Stimulated activated effector memory CD8-positive, alpha-beta T cell treated with anti-CD3 and anti-CD28 coated beads, Interleukin-12 subunit alpha, Interleukin-12 subunit beta, amount 100 ng/mL, for 72 hours (primary cell): ENCODE measurements around the gene CACNA1C.
A peak's percentile ranks its signal among the peaks of the same experiment; 100 is the strongest.

ENCODE experiments used
- ATAC-seq: fragments of 150-1000 bp; cut with Tn5 transposase; 2 replicates; pipeline ENCODE4 v1.10.0; 2021
- DNase-seq, 2 donors: peaks; one replicate each; pipeline ENCODE4 v3.0.0; 2021 to 2022; ENCODE audit warnings: low spot score in 2 of 2
- H3K27ac Mint-ChIP-seq: one replicate; pipeline ENCODE4 v1.8.0; 2022; ENCODE audit warnings: mild to moderate bottlenecking, mixed read lengths
- H3K36me3 Mint-ChIP-seq: one replicate; pipeline ENCODE4 v1.8.0; 2022; ENCODE audit warnings: mild to moderate bottlenecking, mixed read lengths
- H3K4me1 Mint-ChIP-seq: one replicate; pipeline ENCODE4 v1.8.0; 2022; ENCODE audit warnings: mixed read lengths
- H3K4me3 Mint-ChIP-seq: one replicate; pipeline ENCODE4 v1.8.0; 2022; ENCODE audit warnings: mild to moderate bottlenecking, mixed read lengths
- H3K9me3 Mint-ChIP-seq: one replicate; pipeline ENCODE4 v1.8.0; 2022; ENCODE audit warnings: mixed read lengths

CACNA1C gene

GRCh38 chr12:2317772-2318171 lies 265.0 kb downstream of the CACNA1C start:
- Mint-ChIP-seq H3K27ac (no peak overlapping the region), H3K4me1 (no peaks in the 10 kb centered on the region), H3K9me3 (no peaks in the 10 kb centered on the region), H3K36me3 (no peaks in the 10 kb centered on the region), H3K4me3 (no peak overlapping the region)
- DNase-seq (no peak), ATAC-seq (no peak)

GRCh38 chr12:2318286-2318685 lies 265.5 kb downstream of the CACNA1C start:
- DNase-seq, result no peak
- Mint-ChIP-seq H3K4me1 (no peaks in the 10 kb centered on the region), H3K36me3 (no peaks in the 10 kb centered on the region), H3K4me3 (no peak overlapping the region), H3K27ac (no peak overlapping the region), H3K9me3 (no peaks in the 10 kb centered on the region)
- no peak for ATAC-seq

GRCh38 chr12:2319136-2319535 lies 266.3 kb downstream of the CACNA1C start:
- peak; percentile 15 for ATAC-seq
- DNase-seq, result no peak
- no peak overlapping the region for H3K27ac Mint-ChIP-seq
- no peak overlapping the region for H3K4me3 Mint-ChIP-seq
- H3K9me3 Mint-ChIP-seq, result no peaks in the 10 kb centered on the region
- H3K4me1 Mint-ChIP-seq, result no peaks in the 10 kb centered on the region
- H3K36me3 Mint-ChIP-seq, result no peaks in the 10 kb centered on the region

GRCh38 chr12:2319737-2320506 lies 267.1 kb downstream of the CACNA1C start:
- ATAC-seq (no peak), DNase-seq (no peak)
- Mint-ChIP-seq H3K27ac (no peak overlapping the region), H3K4me1 (no peaks in the 10 kb centered on the region), H3K36me3 (no peaks in the 10 kb centered on the region), H3K4me3 (no peak overlapping the region), H3K9me3 (no peaks in the 10 kb centered on the region)

- no peaks in the 10 kb centered on the region for H3K36me3 Mint-ChIP-seq
- H3K4me3 Mint-ChIP-seq, result no peak overlapping the region
- no peak overlapping the region for H3K27ac Mint-ChIP-seq
- no peak for DNase-seq
- no peaks in the 10 kb centered on the region for H3K4me1 Mint-ChIP-seq
- H3K9me3 Mint-ChIP-seq, result no peaks in the 10 kb centered on the region
- no peak for ATAC-seq
These were observed 268.1 kb downstream of the CACNA1C start for GRCh38 chr12:2320841-2321240.

- H3K4me1 Mint-ChIP-seq, result no peaks in the 10 kb centered on the region
- H3K36me3 Mint-ChIP-seq, result no peaks in the 10 kb centered on the region
- no peak for ATAC-seq
- no peak overlapping the region for H3K27ac Mint-ChIP-seq
- no peak for DNase-seq
- no peak overlapping the region for H3K4me3 Mint-ChIP-seq
- H3K9me3 Mint-ChIP-seq, result no peaks in the 10 kb centered on the region
These were observed 269.9 kb downstream of the CACNA1C start for GRCh38 chr12:2322554-2323120.

GRCh38 chr12:2323532-2324255 lies 270.9 kb downstream of the CACNA1C start:
- H3K4me3 Mint-ChIP-seq, result no peak overlapping the region
- DNase-seq (no peak), ATAC-seq (no peak)
- no peak overlapping the region for H3K27ac Mint-ChIP-seq
- H3K4me1 Mint-ChIP-seq, result no peaks in the 10 kb centered on the region
- no peaks in the 10 kb centered on the region for H3K9me3 Mint-ChIP-seq
- H3K36me3 Mint-ChIP-seq, result no peaks in the 10 kb centered on the region

- DNase-seq (no peak), ATAC-seq (no peak)
- no peaks in the 10 kb centered on the region for H3K9me3 Mint-ChIP-seq
- H3K4me3 Mint-ChIP-seq, result no peak overlapping the region
- no peaks in the 10 kb centered on the region for H3K36me3 Mint-ChIP-seq
- no peak overlapping the region for H3K27ac Mint-ChIP-seq
- no peaks in the 10 kb centered on the region for H3K4me1 Mint-ChIP-seq
These were observed 271.6 kb downstream of the CACNA1C start for GRCh38 chr12:2324387-2324786.

- no peaks in the 10 kb centered on the region for H3K9me3 Mint-ChIP-seq
- H3K4me3 Mint-ChIP-seq, result no peak overlapping the region
- H3K27ac Mint-ChIP-seq, result no peak overlapping the region
- no peaks in the 10 kb centered on the region for H3K36me3 Mint-ChIP-seq
- DNase-seq, result no peak
- no peak for ATAC-seq
- H3K4me1 Mint-ChIP-seq, result no peaks in the 10 kb centered on the region
These were observed 272.7 kb downstream of the CACNA1C start for GRCh38 chr12:2325519-2325918.

- no peak for ATAC-seq
- Mint-ChIP-seq H3K36me3 (no peaks in the 10 kb centered on the region), H3K27ac (no peak overlapping the region), H3K9me3 (no peaks in the 10 kb centered on the region), H3K4me3 (no peak overlapping the region), H3K4me1 (no peaks in the 10 kb centered on the region)
- no peak for DNase-seq
These were observed 273.7 kb downstream of the CACNA1C start for GRCh38 chr12:2326470-2326869.

- H3K4me1 Mint-ChIP-seq, result no peaks in the 10 kb centered on the region
- no peak overlapping the region for H3K4me3 Mint-ChIP-seq
- no peak overlapping the region for H3K27ac Mint-ChIP-seq
- no peaks in the 10 kb centered on the region for H3K36me3 Mint-ChIP-seq
- no peak for ATAC-seq
- no peak for DNase-seq
- H3K9me3 Mint-ChIP-seq, result no peaks in the 10 kb centered on the region
These were observed 275.9 kb downstream of the CACNA1C start for GRCh38 chr12:2328661-2329060.

- Mint-ChIP-seq H3K36me3 (no peaks in the 10 kb centered on the region), H3K4me3 (no peak overlapping the region), H3K9me3 (no peaks in the 10 kb centered on the region), H3K4me1 (no peaks in the 10 kb centered on the region), H3K27ac (no peak overlapping the region)
- DNase-seq (no peak), ATAC-seq (no peak)
These were observed 276.9 kb downstream of the CACNA1C start for GRCh38 chr12:2329661-2330210.

- ATAC-seq (no peak), DNase-seq (no peak)
- H3K4me1 Mint-ChIP-seq, result no peaks in the 10 kb centered on the region
These were observed 279.4 kb downstream of the CACNA1C start for GRCh38 chr12:2332236-2332635.

GRCh38 chr12:2332947-2333346 lies 280.2 kb downstream of the CACNA1C start:
- Mint-ChIP-seq H3K4me1 (no peaks in the 10 kb centered on the region), H3K9me3 (no peaks in the 10 kb centered on the region), H3K27ac (no peak overlapping the region), H3K36me3 (no peaks in the 10 kb centered on the region), H3K4me3 (no peak overlapping the region)
- ATAC-seq (no peak), DNase-seq (no peak)

More at GRCh38 chr12:2332236-2332635, 279.4 kb downstream of the CACNA1C start:
- H3K9me3 Mint-ChIP-seq, result no peaks in the 10 kb centered on the region
- no peaks in the 10 kb centered on the region for H3K36me3 Mint-ChIP-seq
- H3K27ac Mint-ChIP-seq, result no peak overlapping the region
- H3K4me3 Mint-ChIP-seq, result no peak overlapping the region

- no peak overlapping the region for H3K27ac Mint-ChIP-seq
- no peak overlapping the region for H3K4me3 Mint-ChIP-seq
- H3K4me1 Mint-ChIP-seq, result no peaks in the 10 kb centered on the region
- H3K36me3 Mint-ChIP-seq, result no peaks in the 10 kb centered on the region
- ATAC-seq (no peak), DNase-seq (no peak)
- no peaks in the 10 kb centered on the region for H3K9me3 Mint-ChIP-seq
These were observed 280.9 kb downstream of the CACNA1C start for GRCh38 chr12:2333491-2334195.
